Aorta (tissue), 5 donors: ENCODE results near the gene PTPN1. TPM values are rescaled to one million over a fixed set of nuclear protein-coding genes. Genes with fewer than 3 reads are reported as not detected.

Experiments
- ATAC-seq: fragments of 200-7000 bp; cut with Tn5 transposase; one replicate; pipeline ENCODE4 v1.9.1; 2022; ENCODE audit warnings: moderate library complexity; ENCODE audit not compliant: low FRiP score
- DNase-seq, 2 donors: peaks; one replicate each; pipeline ENCODE4 v3.0.0-alpha.2; 2020
- H3K27ac ChIP-seq, 2 donors: one replicate each; pipeline ENCODE4 v1.5.1; 2013; ENCODE audit warnings: low read length in 2 of 2, mild to moderate bottlenecking in 2 of 2, moderate library complexity in 2 of 2, control low read depth in 1 of 2, inconsistent platforms in 1 of 2, low read depth in 1 of 2
- H3K27me3 ChIP-seq, 2 donors: one replicate each; pipeline ENCODE4 v1.6.1; 2013; ENCODE audit warnings: control low read depth in 1 of 2, low read length in 1 of 2, mild to moderate bottlenecking in 1 of 2, moderate library complexity in 1 of 2; ENCODE audit not compliant: insufficient read depth in 2 of 2, control insufficient read depth in 1 of 2
- H3K36me3 ChIP-seq, 2 donors: one replicate each; pipeline ENCODE4 v1.6.1; 2013; ENCODE audit warnings: control low read depth in 1 of 2, low read length in 1 of 2, mild to moderate bottlenecking in 1 of 2; ENCODE audit not compliant: insufficient read depth in 2 of 2, control insufficient read depth in 1 of 2
- H3K4me1 ChIP-seq, 2 donors: one replicate each; pipeline ENCODE4 v1.6.1; 2013; ENCODE audit warnings: low read length in 2 of 2, control low read depth in 1 of 2, mild to moderate bottlenecking in 1 of 2, moderate library complexity in 1 of 2; ENCODE audit not compliant: insufficient read depth in 2 of 2, control insufficient read depth in 1 of 2
- H3K4me3 ChIP-seq, 2 donors: one replicate each; pipeline ENCODE4 v1.5.1; 2013; ENCODE audit warnings: low read length in 2 of 2, control low read depth in 1 of 2, mild to moderate bottlenecking in 1 of 2
- H3K9me3 ChIP-seq: one replicate; pipeline ENCODE4 v1.6.1; 2013; ENCODE audit warnings: mild to moderate bottlenecking, low read length; ENCODE audit not compliant: control insufficient read depth
- WGBS, 2 donors: extraction: QIAGEN DNeasy Blood & Tissue Kit; methylation state at CpG; one replicate each; pipeline ENCODE4 v1.1.7; 2013; 5-methylcytosine and 5-hydroxymethylcytosine counted together
- intact Hi-C, 2 donors: fragments of 100-400 bp; cut with DNase I; formaldehyde crosslinking; loops; one replicate each; pipeline versions ENCODE4 v1.14.2 to v1.15.0; 2022
- polyA plus RNA-seq, 2 donors: library from polyadenylated mRNA; stranded (reverse); fragments of 200-250 nt; gene quantifications; one replicate each; pipeline ENCODE4 v1.2.3, GENCODE V29; 2013
- total RNA-seq, 2 donors: library from RNA; stranded (reverse); fragmentation: NEBNext Ultra II Directional; extraction: Animal tissue kit (Norgen Biotek cat#: 25700); gene quantifications; one replicate each; pipeline ENCODE4 v1.2.1, GENCODE V29; 2021
- donor health status: healthy with polysubstance abuse.
- donor health status: Bipolar disorder and iron deficiency.
- donor health status: DM: no; HTN: no; CAD: no.
- donor health status: DM: no; HTN: no; CAD: no.
- donor health status: DM: yes; HTN: yes; CAD: no.

Gene PTPN1
- total and polyA plus RNA-seq, 4 donors = 17.7 to 51.6 (median 25.5) TPM

GRCh38 chr20:50491926-50492634 is 18.1 kb upstream of the PTPN1 start:
- H3K27me3 ChIP-seq = no peaks in the 10 kb centered on the region
- ATAC-seq (no peak), DNase-seq (no peak)
- H3K27ac ChIP-seq = no peak overlapping the region
- no peak overlapping the region for H3K4me3 ChIP-seq
- H3K9me3 ChIP-seq = no peaks in the 10 kb centered on the region
- no peaks in the 10 kb centered on the region for H3K4me1 ChIP-seq
- no peaks in the 10 kb centered on the region for H3K36me3 ChIP-seq
- WGBS, 2 donors = 80 to 81% methylated on average over 8 of the region's 8 CpGs
- intact Hi-C loops = no loop called here

- Histone ChIP-seq H3K36me3 (no peaks in the 10 kb centered on the region), H3K27ac (no peak overlapping the region), H3K9me3 (no peaks in the 10 kb centered on the region), H3K4me3 (no peak overlapping the region), H3K4me1 (no peaks in the 10 kb centered on the region), H3K27me3 (no peaks in the 10 kb centered on the region)
- DNase-seq = no peak
- intact Hi-C loops = no loop called here
- ATAC-seq = no peak
- 73 to 76% methylated on average over 5 of the region's 5 CpGs for WGBS, 2 donors
These were observed 16.3 kb upstream of the PTPN1 start for GRCh38 chr20:50493881-50494253.

- H3K27me3 ChIP-seq = no peaks in the 10 kb centered on the region
- ATAC-seq (no peak), DNase-seq (no peak)
- intact Hi-C loops = no loop called here
- H3K4me3 ChIP-seq = no peak overlapping the region
- H3K36me3 ChIP-seq = no peaks in the 10 kb centered on the region
- no peaks in the 10 kb centered on the region for H3K9me3 ChIP-seq
- no peak overlapping the region for H3K27ac ChIP-seq
- no peaks in the 10 kb centered on the region for H3K4me1 ChIP-seq
- WGBS, 2 donors = 72 to 75% methylated on average over 6 of the region's 6 CpGs
These were observed 15.8 kb upstream of the PTPN1 start for GRCh38 chr20:50494428-50494827.

- Histone ChIP-seq H3K27me3 (no peaks in the 10 kb centered on the region), H3K27ac (no peak overlapping the region), H3K36me3 (no peaks in the 10 kb centered on the region), H3K4me3 (no peak overlapping the region), H3K9me3 (no peaks in the 10 kb centered on the region), H3K4me1 (no peaks in the 10 kb centered on the region)
- intact Hi-C loops = no loop called here
- ATAC-seq = no peak
- DNase-seq = no peak
- WGBS, 2 donors = 79 to 81% methylated on average over 5 of the region's 5 CpGs
These were observed 13.3 kb upstream of the PTPN1 start for GRCh38 chr20:50496773-50497385.

- Histone ChIP-seq H3K4me1 (no peaks in the 10 kb centered on the region), H3K27ac (no peak overlapping the region), H3K27me3 (no peaks in the 10 kb centered on the region), H3K9me3 (no peaks in the 10 kb centered on the region), H3K4me3 (no peak overlapping the region), H3K36me3 (no peaks in the 10 kb centered on the region)
- ATAC-seq (no peak), DNase-seq (no peak)
- intact Hi-C loops = no loop called here
- 84 to 92% methylated on average over 5 of the region's 5 CpGs for WGBS, 2 donors
These were observed 12.0 kb upstream of the PTPN1 start for GRCh38 chr20:50498071-50498776.

- Histone ChIP-seq H3K9me3 (no peaks in the 10 kb centered on the region), H3K27me3 (no peaks in the 10 kb centered on the region), H3K27ac (no peak overlapping the region), H3K36me3 (no peaks in the 10 kb centered on the region), H3K4me3 (no peak overlapping the region), H3K4me1 (no peaks in the 10 kb centered on the region)
- no peak for DNase-seq
- 94 to 96% methylated on average over 3 of the region's 3 CpGs for WGBS, 2 donors
- no peak for ATAC-seq
- intact Hi-C loops = loop anchor here in 1 of 2 donors (10.0 kb wide), 1 partner anchor 245 kb away; no protein-coding TSS in a partner anchor
These were observed 10.2 kb upstream of the PTPN1 start for GRCh38 chr20:50499938-50500337.

- intact Hi-C loops = loop anchor here in 1 of 2 donors (10.0 kb wide), 1 partner anchor 243 kb away; no protein-coding TSS in a partner anchor
- Histone ChIP-seq H3K36me3 (no peaks in the 10 kb centered on the region), H3K4me1 (no peaks in the 10 kb centered on the region), H3K9me3 (no peaks in the 10 kb centered on the region), H3K27me3 (no peaks in the 10 kb centered on the region), H3K27ac (no peak overlapping the region), H3K4me3 (no peak overlapping the region)
- DNase-seq = peak in 1 of 2 donors; percentile 74
- no peak for ATAC-seq
- WGBS, 2 donors = 78 to 79% methylated on average over 12 of the region's 12 CpGs
These were observed 8.0 kb upstream of the PTPN1 start for GRCh38 chr20:50501972-50502745.

- WGBS, 2 donors = 60 to 61% methylated on average over 4 of the region's 4 CpGs
- no peak overlapping the region for H3K27ac ChIP-seq
- ATAC-seq = peak; percentile 60
These were observed 5.9 kb upstream of the PTPN1 start for GRCh38 chr20:50504231-50504823.

More at GRCh38 chr20:50504231-50504823, 5.9 kb upstream of the PTPN1 start:
- no peaks in the 10 kb centered on the region for H3K9me3 ChIP-seq
- no peak overlapping the region for H3K4me3 ChIP-seq
- no peaks in the 10 kb centered on the region for H3K27me3 ChIP-seq
- H3K4me1 ChIP-seq = no peaks in the 10 kb centered on the region
- H3K36me3 ChIP-seq = no peaks in the 10 kb centered on the region
- intact Hi-C loops = loop anchor here (2.0 to 10.0 kb wide), 2 partner anchors 76 to 240 kb away; no protein-coding TSS in a partner anchor
- no peak for DNase-seq
